Measurements from ENCODE around the gene PIMREG. TPM values are rescaled to one million over a fixed set of nuclear protein-coding genes. Genes with fewer than 3 reads are reported as not detected.
A peak's percentile ranks its signal among the peaks of the same experiment; 100 is the strongest.

PIMREG gene
- polyA plus RNA-seq, 2 donors, result 1.7 to 4.0 TPM

DNA sequence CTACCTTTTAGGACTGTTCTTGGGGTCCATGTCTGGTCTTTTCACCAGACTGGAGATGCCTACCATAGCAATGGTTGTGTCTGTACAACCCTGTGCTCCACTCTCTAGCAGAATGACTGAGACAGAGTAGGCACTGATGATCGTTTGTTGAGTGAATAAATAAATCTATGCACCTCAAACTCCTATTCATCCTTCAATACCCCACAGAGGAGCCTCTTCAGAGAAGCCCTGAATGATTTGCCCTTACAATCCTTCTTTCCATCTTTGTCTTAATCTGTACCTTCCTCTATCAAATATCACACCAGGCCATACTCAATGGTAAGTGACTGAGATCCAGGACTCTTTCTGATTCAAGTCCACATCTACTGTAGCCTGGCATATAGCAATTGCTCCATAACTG, 23.3 kb downstream of the PIMREG start:
- Histone ChIP-seq H3K36me3 (ENCODE audit: control insufficient read depth in 2 of 2, insufficient read depth in 2 of 2, low read length in 1 of 2) (peaks cover 0 to 29% of the 10 kb centered on the region in 2 donors), H3K4me1 (ENCODE audit: control insufficient read depth in 2 of 2, insufficient read depth in 2 of 2, low read length in 1 of 2) (no peaks in the 10 kb centered on the region), H3K27ac (ENCODE audit: low read depth in 2 of 2, low read length in 1 of 2) (no peak overlapping the region), H3K27me3 (ENCODE audit: control insufficient read depth in 1 of 2, insufficient read depth in 2 of 2, low read length in 2 of 2) (no peaks in the 10 kb centered on the region), H3K9me3 (ENCODE audit: control insufficient read depth in 2 of 2, insufficient read depth in 1 of 2, low read depth in 1 of 2, low read length in 1 of 2) (no peaks in the 10 kb centered on the region), H3K4me3 (ENCODE audit: low read depth in 1 of 2, low read length in 2 of 2) (no peak overlapping the region)
- 80 to 85% methylated on average over 1 of the region's 1 CpG for WGBS, 2 donors

DNA sequence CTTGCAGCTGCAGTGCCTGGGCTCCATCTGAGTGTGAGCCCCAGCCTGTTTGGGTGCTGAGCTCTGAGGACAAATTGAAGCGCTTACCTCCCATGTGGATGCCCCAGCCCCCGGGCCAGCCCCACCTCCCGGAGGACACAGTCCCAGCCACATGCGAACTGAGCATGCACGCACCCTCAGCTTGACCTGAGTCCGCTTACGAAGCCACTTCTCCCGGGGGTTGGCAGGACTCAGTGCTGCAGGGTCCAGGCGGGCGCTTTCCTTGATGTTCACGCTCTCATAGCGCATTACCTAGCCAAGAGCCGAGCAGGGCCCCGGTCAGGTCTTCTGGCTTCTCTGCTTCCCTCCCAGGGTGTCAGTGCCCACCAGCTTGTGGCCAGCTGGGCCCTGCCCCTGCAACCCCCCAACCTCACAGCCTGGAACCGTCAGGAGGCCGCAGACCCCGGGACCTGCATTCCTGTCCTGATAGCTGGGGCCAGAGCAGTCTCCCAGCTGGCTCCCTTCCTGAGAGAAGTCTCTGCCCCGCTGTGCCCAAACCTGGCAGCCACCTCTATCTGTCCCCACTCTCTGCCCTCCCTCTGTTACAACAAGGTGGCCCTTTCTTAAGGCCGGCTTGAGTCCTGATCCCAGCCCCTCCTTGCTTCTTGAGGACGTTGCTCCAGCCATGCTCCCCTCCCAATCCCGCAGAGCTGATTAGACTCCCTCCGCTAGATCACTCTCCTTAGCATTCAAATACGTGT, 24.0 kb downstream of the PIMREG start:
- 88 to 90% methylated on average over 23 of the region's 23 CpGs for WGBS, 2 donors
- Histone ChIP-seq H3K36me3 (ENCODE audit: control insufficient read depth in 2 of 2, insufficient read depth in 2 of 2, low read length in 1 of 2) (peaks cover 0 to 29% of the 10 kb centered on the region in 2 donors), H3K4me3 (ENCODE audit: low read depth in 1 of 2, low read length in 2 of 2) (no peak overlapping the region), H3K4me1 (ENCODE audit: control insufficient read depth in 2 of 2, insufficient read depth in 2 of 2, low read length in 1 of 2) (peaks cover 0 to 3% of the 10 kb centered on the region in 2 donors), H3K27me3 (ENCODE audit: control insufficient read depth in 1 of 2, insufficient read depth in 2 of 2, low read length in 2 of 2) (no peaks in the 10 kb centered on the region), H3K27ac (ENCODE audit: low read depth in 2 of 2, low read length in 1 of 2) (no peak overlapping the region), H3K9me3 (ENCODE audit: control insufficient read depth in 2 of 2, insufficient read depth in 1 of 2, low read depth in 1 of 2, low read length in 1 of 2) (no peaks in the 10 kb centered on the region)

DNA sequence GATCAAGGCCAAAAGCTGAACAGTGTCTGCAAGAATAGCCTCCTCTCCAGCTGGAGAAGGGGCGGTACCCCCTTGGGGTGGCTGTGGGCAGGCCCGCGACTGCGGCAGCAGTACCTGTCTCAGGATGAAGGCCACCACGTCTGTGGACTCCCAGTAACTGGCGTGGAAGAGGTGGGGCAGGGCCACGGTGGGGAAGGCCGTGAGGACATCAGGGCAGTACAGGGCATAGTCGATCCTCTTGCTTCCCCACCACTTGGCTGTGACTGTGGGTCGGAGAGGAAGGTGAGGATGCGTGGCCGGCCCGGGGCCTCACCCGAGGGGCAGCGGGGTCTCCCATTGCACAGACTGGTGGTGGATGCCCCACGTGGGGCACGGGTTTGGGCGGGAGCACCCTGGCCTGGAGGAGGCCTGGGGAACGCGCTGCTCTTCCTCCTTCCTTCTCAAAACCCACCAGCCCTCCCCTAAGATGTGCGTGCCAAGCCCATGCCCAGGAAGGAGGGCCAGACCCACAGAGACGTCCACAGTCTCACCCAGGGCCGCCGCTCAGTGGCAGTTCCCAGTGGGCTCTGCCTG, 26.0 kb downstream of the PIMREG start:
- Histone ChIP-seq H3K27ac (ENCODE audit: low read depth in 2 of 2, low read length in 1 of 2) (no peak overlapping the region), H3K4me1 (ENCODE audit: control insufficient read depth in 2 of 2, insufficient read depth in 2 of 2, low read length in 1 of 2) (peaks cover 0 to 12% of the 10 kb centered on the region in 2 donors), H3K4me3 (ENCODE audit: low read depth in 1 of 2, low read length in 2 of 2) (no peak overlapping the region), H3K27me3 (ENCODE audit: control insufficient read depth in 1 of 2, insufficient read depth in 2 of 2, low read length in 2 of 2) (no peaks in the 10 kb centered on the region), H3K9me3 (ENCODE audit: control insufficient read depth in 2 of 2, insufficient read depth in 1 of 2, low read depth in 1 of 2, low read length in 1 of 2) (no peaks in the 10 kb centered on the region), H3K36me3 (ENCODE audit: control insufficient read depth in 2 of 2, insufficient read depth in 2 of 2, low read length in 1 of 2) (peaks cover 0 to 18% of the 10 kb centered on the region in 2 donors)
- WGBS, 2 donors, result 93 to 94% methylated on average over 23 to 24 of the region's 24 CpGs

DNA sequence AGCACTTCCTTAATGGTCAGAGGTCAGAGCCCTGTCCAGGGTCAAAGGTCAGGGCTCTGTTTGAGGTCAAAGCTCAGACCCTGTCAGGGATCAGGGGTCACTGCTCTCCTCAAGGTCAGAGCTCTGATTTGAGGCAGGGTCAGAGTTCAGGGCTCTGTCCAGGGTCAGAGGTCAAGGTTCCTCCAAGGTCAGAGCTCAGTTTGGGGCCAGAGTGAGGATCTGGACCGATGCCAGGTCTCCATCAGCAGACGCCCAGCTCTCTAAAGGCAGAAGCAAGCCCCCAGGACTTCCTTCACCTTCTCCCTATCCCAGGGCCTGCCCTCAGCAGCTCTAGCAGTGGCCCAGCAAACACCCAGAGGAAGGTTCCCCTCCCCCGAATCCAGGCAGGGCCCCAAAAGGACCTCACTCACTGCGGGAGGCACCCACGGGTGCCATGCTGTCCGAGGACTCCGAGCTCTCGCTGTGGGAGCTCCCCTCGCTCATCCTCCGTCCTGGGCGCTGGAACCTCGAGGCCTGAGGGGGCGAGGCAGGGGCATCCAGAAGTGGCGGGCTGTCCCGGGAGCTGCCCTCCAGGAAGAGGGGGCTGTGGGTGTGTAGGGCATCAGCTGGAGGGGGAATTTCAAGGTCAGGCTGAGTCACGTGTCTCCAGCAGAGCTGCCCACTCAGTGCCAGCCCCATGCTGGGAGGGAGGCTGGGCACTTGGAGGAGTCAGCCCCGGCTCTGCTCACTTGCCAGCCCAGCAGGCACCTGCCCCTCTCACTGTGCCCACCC, 26.7 kb downstream of the PIMREG start:
- Histone ChIP-seq H3K4me1 (ENCODE audit: control insufficient read depth in 2 of 2, insufficient read depth in 2 of 2, low read length in 1 of 2) (peaks cover 0 to 14% of the 10 kb centered on the region in 2 donors), H3K27me3 (ENCODE audit: control insufficient read depth in 1 of 2, insufficient read depth in 2 of 2, low read length in 2 of 2) (no peaks in the 10 kb centered on the region), H3K4me3 (ENCODE audit: low read depth in 1 of 2, low read length in 2 of 2) (no peak overlapping the region), H3K36me3 (ENCODE audit: control insufficient read depth in 2 of 2, insufficient read depth in 2 of 2, low read length in 1 of 2) (peaks cover 0 to 18% of the 10 kb centered on the region in 2 donors), H3K9me3 (ENCODE audit: control insufficient read depth in 2 of 2, insufficient read depth in 1 of 2, low read depth in 1 of 2, low read length in 1 of 2) (no peaks in the 10 kb centered on the region), H3K27ac (ENCODE audit: low read depth in 2 of 2, low read length in 1 of 2) (no peak overlapping the region)
- WGBS, 2 donors, result 83 to 84% methylated on average over 17 of the region's 17 CpGs

DNA sequence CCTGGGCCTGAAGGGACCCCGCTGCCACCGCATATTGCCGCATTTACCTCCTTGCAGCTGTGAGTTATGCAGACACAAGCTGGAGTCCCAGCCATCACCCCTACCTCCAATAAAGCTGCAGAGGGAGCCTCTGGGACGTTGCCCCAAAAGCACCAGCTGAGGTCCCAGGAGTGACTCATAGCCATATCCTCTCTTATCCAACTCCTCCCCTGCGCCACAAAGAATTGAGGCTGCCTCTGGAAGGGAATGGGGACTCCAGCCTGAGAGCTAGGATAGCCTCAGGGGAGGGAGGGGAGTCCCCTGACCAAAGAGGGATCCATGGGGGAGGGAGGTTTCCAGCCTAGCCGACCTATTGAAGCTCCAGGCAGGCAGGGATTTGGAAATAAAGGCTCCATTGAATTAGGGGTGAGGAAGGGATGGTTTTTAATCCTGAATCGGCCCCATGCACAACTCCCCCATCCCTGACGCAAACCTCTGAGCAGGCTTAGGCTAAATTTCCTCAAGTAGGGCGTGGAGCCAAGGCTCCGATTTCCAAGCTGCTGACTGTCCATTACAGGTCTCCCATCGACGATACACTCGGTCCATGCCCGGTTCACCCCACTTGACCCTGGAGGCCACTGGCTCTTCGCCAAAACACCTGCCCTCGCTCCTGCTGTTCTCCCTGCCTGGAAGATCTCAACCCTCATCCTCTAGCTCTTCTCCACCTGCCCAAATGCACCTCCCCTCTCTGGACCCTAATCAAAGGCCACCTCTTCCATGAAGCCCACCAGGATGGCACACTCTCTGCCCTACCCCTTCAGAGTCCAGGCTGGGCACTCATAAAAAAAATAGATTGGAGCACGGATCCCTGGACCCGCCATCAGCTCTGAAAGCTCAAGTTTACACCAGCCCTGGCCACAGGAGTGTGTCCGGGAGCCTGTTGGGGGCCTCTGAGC, 27.5 kb downstream of the PIMREG start:
- 59% methylated on average over 18 to 19 of the region's 19 CpGs for WGBS, 2 donors
- Histone ChIP-seq H3K36me3 (ENCODE audit: control insufficient read depth in 2 of 2, insufficient read depth in 2 of 2, low read length in 1 of 2) (peaks cover 0 to 18% of the 10 kb centered on the region in 2 donors), H3K4me3 (ENCODE audit: low read depth in 1 of 2, low read length in 2 of 2) (no peak overlapping the region), H3K27ac (ENCODE audit: low read depth in 2 of 2, low read length in 1 of 2) (peak overlapping the region in 1 of 2 donors; percentile 5), H3K27me3 (ENCODE audit: control insufficient read depth in 1 of 2, insufficient read depth in 2 of 2, low read length in 2 of 2) (no peaks in the 10 kb centered on the region), H3K9me3 (ENCODE audit: control insufficient read depth in 2 of 2, insufficient read depth in 1 of 2, low read depth in 1 of 2, low read length in 1 of 2) (no peaks in the 10 kb centered on the region), H3K4me1 (ENCODE audit: control insufficient read depth in 2 of 2, insufficient read depth in 2 of 2, low read length in 1 of 2) (peaks cover 0 to 16% of the 10 kb centered on the region in 2 donors)

DNA sequence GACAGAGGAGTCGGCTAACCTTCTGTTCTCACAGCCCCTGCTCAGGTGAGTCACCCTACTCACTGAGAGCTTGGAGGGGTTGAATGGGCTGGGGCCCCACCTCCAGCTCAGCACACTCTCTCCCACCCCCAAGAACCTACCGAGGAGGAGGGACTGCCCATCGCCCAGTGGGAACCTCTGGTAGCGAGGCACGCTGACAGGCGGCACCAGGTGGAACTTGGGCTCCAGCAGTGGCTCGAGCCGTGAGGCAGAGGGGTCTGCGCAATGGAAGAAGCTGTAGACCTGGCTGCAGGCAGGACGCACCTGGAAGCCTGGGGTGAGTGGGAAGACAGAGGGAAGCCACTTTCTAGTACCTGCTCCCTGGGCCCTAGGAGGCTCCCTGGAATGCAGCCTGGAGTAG, 28.3 kb downstream of the PIMREG start:
- peaks cover 0 to 18% of the 10 kb centered on the region in 2 donors for H3K36me3 ChIP-seq (ENCODE audit: control insufficient read depth in 2 of 2, insufficient read depth in 2 of 2, low read length in 1 of 2)
- WGBS, 2 donors, result 89 to 90% methylated on average over 10 of the region's 10 CpGs

DNA sequence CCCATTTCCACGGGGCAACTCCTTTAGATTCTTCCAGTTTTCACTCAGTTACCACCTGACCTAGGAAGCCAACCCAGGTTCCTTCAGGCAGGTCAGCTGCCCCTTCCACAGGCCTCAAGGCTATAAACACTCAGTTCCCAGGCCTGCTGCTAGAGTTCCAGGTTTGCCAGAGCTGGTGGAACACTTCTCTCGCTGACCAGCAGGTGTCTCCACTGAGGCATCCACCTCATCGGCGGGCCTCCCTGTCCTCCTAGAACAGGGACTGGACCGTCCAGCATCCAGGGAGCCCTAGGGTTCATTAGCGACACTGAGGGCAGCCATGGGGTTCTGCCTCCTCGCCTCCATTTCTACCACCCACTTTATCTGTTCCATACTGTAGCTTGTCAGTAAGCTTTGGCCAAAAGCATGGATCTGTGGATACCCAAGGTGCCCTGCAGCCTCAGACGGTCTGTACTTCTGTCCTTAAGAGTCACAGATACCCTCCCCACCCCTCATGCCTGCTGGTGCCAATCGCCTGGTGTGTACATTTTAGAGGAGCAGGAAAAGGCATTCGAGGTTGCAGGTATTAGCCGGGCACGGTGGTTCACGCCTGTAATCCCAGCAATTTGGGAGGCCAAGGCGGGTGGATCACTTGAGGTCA, 29.0 kb downstream of the PIMREG start:
- Histone ChIP-seq H3K9me3 (ENCODE audit: control insufficient read depth in 2 of 2, insufficient read depth in 1 of 2, low read depth in 1 of 2, low read length in 1 of 2) (no peaks in the 10 kb centered on the region), H3K4me1 (ENCODE audit: control insufficient read depth in 2 of 2, insufficient read depth in 2 of 2, low read length in 1 of 2) (peaks cover 0 to 19% of the 10 kb centered on the region in 2 donors), H3K27me3 (ENCODE audit: control insufficient read depth in 1 of 2, insufficient read depth in 2 of 2, low read length in 2 of 2) (no peaks in the 10 kb centered on the region), H3K27ac (ENCODE audit: low read depth in 2 of 2, low read length in 1 of 2) (no peak overlapping the region), H3K36me3 (ENCODE audit: control insufficient read depth in 2 of 2, insufficient read depth in 2 of 2, low read length in 1 of 2) (peaks cover 0 to 17% of the 10 kb centered on the region in 2 donors), H3K4me3 (ENCODE audit: low read depth in 1 of 2, low read length in 2 of 2) (no peak overlapping the region)
- WGBS, 2 donors, result 40 to 43% methylated on average over 14 of the region's 14 CpGs

More for the DNA sequence above, 28.3 kb downstream of the PIMREG start:
- no peaks in the 10 kb centered on the region for H3K27me3 ChIP-seq (ENCODE audit: control insufficient read depth in 1 of 2, insufficient read depth in 2 of 2, low read length in 2 of 2)
- no peak overlapping the region for H3K27ac ChIP-seq (ENCODE audit: low read depth in 2 of 2, low read length in 1 of 2)
- no peaks in the 10 kb centered on the region for H3K9me3 ChIP-seq (ENCODE audit: control insufficient read depth in 2 of 2, insufficient read depth in 1 of 2, low read depth in 1 of 2, low read length in 1 of 2)
- H3K4me1 ChIP-seq (ENCODE audit: control insufficient read depth in 2 of 2, insufficient read depth in 2 of 2, low read length in 1 of 2), result peaks cover 0 to 19% of the 10 kb centered on the region in 2 donors
- no peak overlapping the region for H3K4me3 ChIP-seq (ENCODE audit: low read depth in 1 of 2, low read length in 2 of 2)

DNA sequence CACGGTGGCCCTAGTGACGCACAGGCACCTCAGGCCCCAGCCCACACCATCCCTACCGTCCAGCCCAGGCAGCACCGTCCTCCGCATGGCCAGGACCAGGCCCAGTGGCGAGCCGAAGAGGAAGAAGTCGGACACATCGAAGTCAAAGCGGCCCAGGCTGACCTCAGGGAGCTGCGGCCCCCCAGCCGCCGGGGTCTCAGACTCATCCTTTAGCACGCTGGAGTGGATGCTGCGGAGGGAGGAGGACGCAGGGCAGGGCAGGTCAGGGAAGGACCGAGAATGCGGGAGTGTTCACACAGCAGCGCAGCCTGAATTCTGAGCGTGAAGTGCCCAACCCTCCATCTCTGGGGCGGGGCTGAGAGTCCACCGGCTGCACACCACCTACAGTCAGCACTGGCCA, 30.1 kb downstream of the PIMREG start:
- Histone ChIP-seq H3K9me3 (ENCODE audit: control insufficient read depth in 2 of 2, insufficient read depth in 1 of 2, low read depth in 1 of 2, low read length in 1 of 2) (no peaks in the 10 kb centered on the region), H3K4me3 (ENCODE audit: low read depth in 1 of 2, low read length in 2 of 2) (no peak overlapping the region), H3K4me1 (ENCODE audit: control insufficient read depth in 2 of 2, insufficient read depth in 2 of 2, low read length in 1 of 2) (peaks cover 0 to 19% of the 10 kb centered on the region in 2 donors), H3K27ac (ENCODE audit: low read depth in 2 of 2, low read length in 1 of 2) (peak overlapping the region in 1 of 2 donors; percentile 38), H3K36me3 (ENCODE audit: control insufficient read depth in 2 of 2, insufficient read depth in 2 of 2, low read length in 1 of 2) (peaks cover 0 to 20% of the 10 kb centered on the region in 2 donors), H3K27me3 (ENCODE audit: control insufficient read depth in 1 of 2, insufficient read depth in 2 of 2, low read length in 2 of 2) (no peaks in the 10 kb centered on the region)
- WGBS, 2 donors, result 77 to 80% methylated on average over 22 of the region's 22 CpGs

All from esophagus (tissue), 2 donors.